Measurements from ENCODE around the gene DCLRE1B.

DCLRE1B gene

GRCh38 chr1:113940365-113941244 is 35.5 kb downstream of the DCLRE1B start:
- POLR2A ChIA-PET: interaction anchor here (0.6 to 1.1 kb wide), 2 partner anchors 8 to 11 kb away, joined by 5 to 9 read pairs; partner anchors contain the start of gene HIPK1
- TF ChIP-seq CTCF (IDR thresholded peaks at IDR 0.05; ENCODE audit: control extremely low read depth, extremely low read depth, low read depth, missing control alignments): no peak
- CTCF ChIA-PET: interaction anchor here (0.7 to 2.7 kb wide), 9 partner anchors 10 to 460 kb away, joined by 3 to 19 read pairs (median 3); partner anchors contain the start of gene AP4B1
- DNase-seq (ENCODE audit: extremely low spot score): peak; percentile 29

- TF ChIP-seq CTCF (IDR thresholded peaks at IDR 0.05; ENCODE audit: control extremely low read depth, extremely low read depth, low read depth, missing control alignments): no peak
- ChIA-PET CTCF (interaction anchor here (1.2 to 2.7 kb wide), 3 partner anchors 10 to 28 kb away, joined by 3 to 19 read pairs (median 4); no protein-coding TSS in a partner anchor), POLR2A (interaction anchor here (1.1 kb wide), 1 partner anchor 11 kb away, joined by 5 read pairs; the partner anchor contains the start of gene HIPK1)
- no peak for DNase-seq (ENCODE audit: extremely low spot score)
Observed at GRCh38 chr1:113941245-113941559, 36.1 kb downstream of the DCLRE1B start.

GRCh38 chr1:113942527-113942926 is 37.4 kb downstream of the DCLRE1B start:
- DNase-seq (ENCODE audit: extremely low spot score): no peak
- TF ChIP-seq CTCF (IDR thresholded peaks at IDR 0.05; ENCODE audit: control extremely low read depth, extremely low read depth, low read depth, missing control alignments): no peak
- ChIA-PET CTCF (interaction anchor here (2.3 kb wide), 1 partner anchor 12 kb away, joined by 9 read pairs; the partner anchor contains the start of gene HIPK1), POLR2A (no interaction called here)

GRCh38 chr1:113943028-113943811 is 38.1 kb downstream of the DCLRE1B start:
- POLR2A ChIA-PET: no interaction called here
- no peak for TF ChIP-seq CTCF (IDR thresholded peaks at IDR 0.05; ENCODE audit: control extremely low read depth, extremely low read depth, low read depth, missing control alignments)
- no peak for DNase-seq (ENCODE audit: extremely low spot score)
- CTCF ChIA-PET: interaction anchor here (2.3 kb wide), 1 partner anchor 13 kb away, joined by 9 read pairs; the partner anchor contains the start of gene HIPK1

GRCh38 chr1:113945329-113945728 is 40.2 kb downstream of the DCLRE1B start:
- POLR2A ChIA-PET: no interaction called here
- CTCF ChIA-PET: interaction anchor here (0.9 to 1.5 kb wide), 4 partner anchors 8 to 32 kb away, joined by 3 to 5 read pairs (median 3); partner anchors contain the start of gene HIPK1
- no peak for TF ChIP-seq CTCF (IDR thresholded peaks at IDR 0.05; ENCODE audit: control extremely low read depth, extremely low read depth, low read depth, missing control alignments)
- DNase-seq (ENCODE audit: extremely low spot score): no peak

GRCh38 chr1:113946112-113946511 is 41.0 kb downstream of the DCLRE1B start:
- POLR2A ChIA-PET: interaction anchor here (1.5 kb wide), 1 partner anchor 15 kb away, joined by 10 read pairs; no protein-coding TSS in a partner anchor
- CTCF ChIA-PET: interaction anchor here (1.3 to 3.3 kb wide), 7 partner anchors 8 to 111 kb away, joined by 3 to 11 read pairs (median 4); partner anchors contain the start of gene HIPK1
- DNase-seq (ENCODE audit: extremely low spot score): no peak
- TF ChIP-seq CTCF (IDR thresholded peaks at IDR 0.05; ENCODE audit: control extremely low read depth, extremely low read depth, low read depth, missing control alignments): no peak
